Fibroblast of lung (primary cell): ENCODE measurements around the gene RNF41.

Source experiments
- CTCF ChIP-seq, 2 donors: IDR thresholded peaks in 1 of 2; conservative IDR thresholded peaks in 1 of 2; 1 replicate in 1 of 2; 2 replicates in 1 of 2; pipeline ENCODE4 v1.5.1; 2011 to 2012; ENCODE audit warnings: low read length in 2 of 2, control low read depth in 1 of 2, inconsistent platforms in 1 of 2, low read depth in 1 of 2, mild to moderate bottlenecking in 1 of 2
- EZH2 ChIP-seq: IDR thresholded peaks from 2 replicates; pipeline ENCODE4 v1.5.1; 2012; ENCODE audit warnings: low read length, control low read depth, mild to moderate bottlenecking; ENCODE audit errors: missing control alignments

- TF ChIP-seq CTCF (conservative IDR thresholded peaks at IDR 0.05 in 1 of 2, IDR thresholded peaks at IDR 0.05 in 1 of 2; ENCODE audit: low read depth in 1 of 2, low read length in 2 of 2) (no peak), EZH2 (no peak)
These were observed 7.8 kb downstream of the RNF41 start for GRCh38 chr12:56213878-56214277.
